KOPT-K1 (cell line): ENCODE data around the gene TRAF3IP1.

Source experiments
- H3K27ac ChIP-seq: fragments of 200-600 bp; sonication (generic); 2 replicates; pipeline ENCODE4 v1.5.1; 2016; ENCODE audit warnings: antibody characterized with exemption, mild to moderate bottlenecking, low read depth, low read length; ENCODE audit not compliant: poor library complexity, severe bottlenecking
- H3K36me3 ChIP-seq: fragments of 200-600 bp; sonication (generic); 2 replicates; pipeline ENCODE4 v1.5.1; 2017; ENCODE audit warnings: antibody characterized with exemption, mild to moderate bottlenecking, low read length, moderate library complexity; ENCODE audit not compliant: insufficient read depth
- H3K9me3 ChIP-seq: fragments of 200-600 bp; sonication (generic); 2 replicates; pipeline ENCODE4 v1.5.1; 2017; ENCODE audit warnings: antibody characterized with exemption, low read length, mild to moderate bottlenecking; ENCODE audit not compliant: insufficient read depth, poor library complexity, severe bottlenecking

The TRAF3IP1 gene

GRCh38 chr2:238408615-238409340, 88.5 kb downstream of the TRAF3IP1 start:
- Histone ChIP-seq H3K9me3 (no peaks in the 10 kb centered on the region), H3K36me3 (no peaks in the 10 kb centered on the region), H3K27ac (no peak overlapping the region)

- no peaks in the 10 kb centered on the region for H3K36me3 ChIP-seq
Measured at GRCh38 chr2:238409341-238410199, 89.3 kb downstream of the TRAF3IP1 start.

GRCh38 chr2:238412067-238412767, 91.9 kb downstream of the TRAF3IP1 start:
- Histone ChIP-seq H3K27ac (no peak overlapping the region), H3K36me3 (no peaks in the 10 kb centered on the region), H3K9me3 (peaks cover 22% of the 10 kb centered on the region)

More at GRCh38 chr2:238409341-238410199, 89.3 kb downstream of the TRAF3IP1 start:
- Histone ChIP-seq H3K27ac (no peak overlapping the region), H3K9me3 (no peaks in the 10 kb centered on the region)

- no peaks in the 10 kb centered on the region for H3K36me3 ChIP-seq
- peaks cover 22% of the 10 kb centered on the region for H3K9me3 ChIP-seq
- H3K27ac ChIP-seq = no peak overlapping the region
Measured at GRCh38 chr2:238413368-238413767, 93.0 kb downstream of the TRAF3IP1 start.

- H3K27ac ChIP-seq = no peak overlapping the region
- no peaks in the 10 kb centered on the region for H3K36me3 ChIP-seq
- peaks cover 22% of the 10 kb centered on the region for H3K9me3 ChIP-seq
Measured at GRCh38 chr2:238415036-238415764, 94.9 kb downstream of the TRAF3IP1 start.

- H3K27ac ChIP-seq = no peak overlapping the region
- H3K9me3 ChIP-seq = peaks cover 22% of the 10 kb centered on the region
- no peaks in the 10 kb centered on the region for H3K36me3 ChIP-seq
Measured at GRCh38 chr2:238415893-238416292, 95.6 kb downstream of the TRAF3IP1 start.

- no peak overlapping the region for H3K27ac ChIP-seq
- no peaks in the 10 kb centered on the region for H3K36me3 ChIP-seq
- H3K9me3 ChIP-seq = peaks cover 22% of the 10 kb centered on the region
Measured at GRCh38 chr2:238418196-238418998, 98.1 kb downstream of the TRAF3IP1 start.

GRCh38 chr2:238418999-238419546, 98.8 kb downstream of the TRAF3IP1 start:
- Histone ChIP-seq H3K9me3 (peaks cover 22% of the 10 kb centered on the region), H3K27ac (no peak overlapping the region), H3K36me3 (no peaks in the 10 kb centered on the region)

- H3K27ac ChIP-seq = no peak overlapping the region
- no peaks in the 10 kb centered on the region for H3K36me3 ChIP-seq
- peaks cover 14% of the 10 kb centered on the region for H3K9me3 ChIP-seq
Measured at GRCh38 chr2:238420442-238420841, 100.1 kb downstream of the TRAF3IP1 start.

GRCh38 chr2:238420878-238421694, 100.8 kb downstream of the TRAF3IP1 start:
- Histone ChIP-seq H3K36me3 (no peaks in the 10 kb centered on the region), H3K9me3 (peaks cover 8% of the 10 kb centered on the region), H3K27ac (no peak overlapping the region)

- H3K9me3 ChIP-seq = peaks cover 2% of the 10 kb centered on the region
- H3K27ac ChIP-seq = no peak overlapping the region
- H3K36me3 ChIP-seq = no peaks in the 10 kb centered on the region
Measured at GRCh38 chr2:238421695-238422035, 101.3 kb downstream of the TRAF3IP1 start.

GRCh38 chr2:238422285-238422684, 102.0 kb downstream of the TRAF3IP1 start:
- Histone ChIP-seq H3K36me3 (no peaks in the 10 kb centered on the region), H3K9me3 (no peaks in the 10 kb centered on the region), H3K27ac (no peak overlapping the region)

- Histone ChIP-seq H3K27ac (no peak overlapping the region), H3K9me3 (no peaks in the 10 kb centered on the region), H3K36me3 (no peaks in the 10 kb centered on the region)
Measured at GRCh38 chr2:238422940-238423339, 102.6 kb downstream of the TRAF3IP1 start.
